HEK293 (cell line): ENCODE data around the gene KCNT1.

Source experiments
- CTCF ChIA-PET: fragments of 350-600 bp; formaldehyde crosslinking; extraction: SDS; loops from one replicate; lab custom pipeline; 2021; ENCODE audit warnings: antibody characterized with exemption; lab: Yijun Ruan, JAX
- POLR2A ChIA-PET: fragments of 300-600 bp; formaldehyde crosslinking; extraction: SDS; loops from one replicate; lab custom pipeline; 2020; ENCODE audit warnings: antibody characterized with exemption, inconsistent platforms; lab: Yijun Ruan, JAX
- H3K27ac ChIP-seq: fragments of 200-500 bp; sonication (Bioruptor generic); 2 replicates; pipeline ENCODE4 v1.5.1; 2014; ENCODE audit warnings: low read depth, low read length, control low read depth, inconsistent platforms; ENCODE audit errors: extremely low read depth
- H3K36me3 ChIP-seq, 2 experiments: fragments of 200-500 bp in 1 of 2; sonication (Bioruptor generic) in 1 of 2; 1 replicate in 1 of 2; 2 replicates in 1 of 2; pipeline ENCODE4 v1.5.1; 2014 to 2017; ENCODE audit warnings: inconsistent platforms in 2 of 2, low read length in 2 of 2; ENCODE audit not compliant: control insufficient read depth in 2 of 2, insufficient read depth in 1 of 2
- H3K4me1 ChIP-seq: fragments of 200-500 bp; sonication (Bioruptor generic); 2 replicates; pipeline ENCODE4 v1.5.1; 2014; ENCODE audit warnings: mild to moderate bottlenecking, low read length, inconsistent platforms; ENCODE audit not compliant: control insufficient read depth, insufficient read depth
- H3K4me3 ChIP-seq: 2 replicates; pipeline ENCODE4 v1.5.1; 2011; ENCODE audit warnings: low read depth, mild to moderate bottlenecking, control low read depth, low read length, moderate library complexity
- H3K9me3 ChIP-seq: fragments of 200-500 bp; sonication (Bioruptor generic); 2 replicates; pipeline ENCODE4 v1.5.1; 2014; ENCODE audit warnings: low read depth, low read length, inconsistent platforms; ENCODE audit not compliant: control insufficient read depth, insufficient read depth
- ELK4 ChIP-seq: IDR thresholded peaks from 2 replicates; pipeline ENCODE4 v1.6.1; 2011; ENCODE audit warnings: mild to moderate bottlenecking, low read depth, low read length, borderline replicate concordance
- HOXC10 ChIP-seq: sonication (generic); formaldehyde crosslinking; IDR thresholded peaks from 2 replicates; pipeline ENCODE4 v1.8.1; 2023; ENCODE audit warnings: mild to moderate bottlenecking, missing genetic modification reagents
- HOXD13 ChIP-seq: sonication (generic); formaldehyde crosslinking; IDR thresholded peaks from 2 replicates; pipeline ENCODE4 v1.8.0; 2022; ENCODE audit warnings: missing genetic modification reagents, borderline replicate concordance
- KLF8 ChIP-seq: fragments of 450-650 bp; formaldehyde crosslinking; IDR thresholded peaks from 2 replicates; pipeline ENCODE4 v1.5.1; 2016; ENCODE audit warnings: missing biosample characterization, missing genetic modification characterization
- MZF1 ChIP-seq: fragments of 450-650 bp; formaldehyde crosslinking; IDR thresholded peaks from 2 replicates; pipeline ENCODE4 v1.5.1; 2017; ENCODE audit warnings: missing biosample characterization, missing genetic modification characterization, borderline replicate concordance
- PRDM10 ChIP-seq: fragments of 450-650 bp; formaldehyde crosslinking; IDR thresholded peaks from 2 replicates; pipeline ENCODE4 v1.5.1; 2016; ENCODE audit warnings: missing biosample characterization, missing genetic modification characterization
- PRDM6 ChIP-seq: fragments of 450-650 bp; formaldehyde crosslinking; IDR thresholded peaks from 2 replicates; pipeline ENCODE4 v1.5.1; 2017; ENCODE audit warnings: missing biosample characterization, missing genetic modification characterization
- SCRT2 ChIP-seq: fragments of 450-650 bp; formaldehyde crosslinking; IDR thresholded peaks from 2 replicates; pipeline ENCODE4 v1.5.1; 2016; ENCODE audit warnings: missing biosample characterization, missing genetic modification characterization
- ZBTB10 ChIP-seq: fragments of 450-650 bp; formaldehyde crosslinking; IDR thresholded peaks from 2 replicates; pipeline ENCODE4 v1.5.1; 2016; ENCODE audit warnings: missing biosample characterization, missing genetic modification characterization
- ZNF114 ChIP-seq: fragments of 450-650 bp; formaldehyde crosslinking; IDR thresholded peaks from 2 replicates; pipeline ENCODE4 v1.5.0; 2017; ENCODE audit warnings: missing biosample characterization, missing genetic modification characterization
- ZNF140 ChIP-seq: fragments of 450-650 bp; formaldehyde crosslinking; IDR thresholded peaks from 2 replicates; pipeline ENCODE4 v1.5.1; 2016; ENCODE audit warnings: missing biosample characterization, missing genetic modification characterization
- ZNF169 ChIP-seq: fragments of 450-650 bp; formaldehyde crosslinking; IDR thresholded peaks from 2 replicates; pipeline ENCODE4 v1.5.1; 2016; ENCODE audit warnings: missing biosample characterization, missing genetic modification characterization
- ZNF341 ChIP-seq: fragments of 450-650 bp; formaldehyde crosslinking; IDR thresholded peaks from 2 replicates; pipeline ENCODE4; 2016; ENCODE audit warnings: low read depth, missing biosample characterization, missing genetic modification characterization
- ZNF433 ChIP-seq: fragments of 450-650 bp; formaldehyde crosslinking; IDR thresholded peaks from 2 replicates; pipeline ENCODE4 v1.5.1; 2016; ENCODE audit warnings: missing biosample characterization, missing genetic modification characterization, low read depth
- ZNF585B ChIP-seq: fragments of 450-650 bp; formaldehyde crosslinking; IDR thresholded peaks from 2 replicates; pipeline ENCODE4 v1.5.1; 2016; ENCODE audit warnings: missing biosample characterization, missing genetic modification characterization
- ZNF645 ChIP-seq: fragments of 450-650 bp; formaldehyde crosslinking; IDR thresholded peaks from 2 replicates; pipeline ENCODE4; 2016; ENCODE audit warnings: missing biosample characterization, missing genetic modification characterization
- ZNF692 ChIP-seq: fragments of 450-650 bp; formaldehyde crosslinking; IDR thresholded peaks from 2 replicates; pipeline ENCODE4 v1.5.1; 2016; ENCODE audit warnings: missing biosample characterization, missing genetic modification characterization
- TF ChIP-seq, protein P1 (sequence below): fragments of 450-650 bp; formaldehyde crosslinking; IDR thresholded peaks from 2 replicates; pipeline ENCODE4 v1.5.1; 2016; ENCODE audit warnings: missing biosample characterization, missing genetic modification characterization

The KCNT1 gene

DNA sequence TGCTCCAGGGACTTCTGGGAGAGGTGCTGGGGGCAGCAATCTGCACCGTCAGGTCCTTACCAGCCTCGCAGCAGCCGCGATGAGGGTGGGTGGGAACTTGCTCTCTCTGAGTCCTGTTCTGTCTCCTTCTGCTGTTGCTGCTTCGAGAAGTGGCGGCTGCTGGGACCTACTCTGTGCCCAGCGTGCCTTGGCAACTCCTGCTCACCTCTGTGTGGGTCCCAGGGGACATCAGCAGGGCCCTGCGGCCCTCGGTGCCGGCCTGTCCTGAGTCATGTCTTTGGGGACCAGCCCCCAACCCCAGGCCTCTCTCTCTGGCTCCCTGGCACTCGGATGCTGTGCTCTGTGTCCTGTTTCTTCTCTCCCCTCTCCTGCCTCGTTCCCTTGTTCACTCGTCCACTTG is 49.5 kb downstream of the KCNT1 start:
- no peak overlapping the region for H3K4me3 ChIP-seq
- TF ChIP-seq ZNF585B (tag by site-specific recombination), result no peak
- no peak for TF ChIP-seq ZNF692 (tag by site-specific recombination)
- TF ChIP-seq, protein P1, sequence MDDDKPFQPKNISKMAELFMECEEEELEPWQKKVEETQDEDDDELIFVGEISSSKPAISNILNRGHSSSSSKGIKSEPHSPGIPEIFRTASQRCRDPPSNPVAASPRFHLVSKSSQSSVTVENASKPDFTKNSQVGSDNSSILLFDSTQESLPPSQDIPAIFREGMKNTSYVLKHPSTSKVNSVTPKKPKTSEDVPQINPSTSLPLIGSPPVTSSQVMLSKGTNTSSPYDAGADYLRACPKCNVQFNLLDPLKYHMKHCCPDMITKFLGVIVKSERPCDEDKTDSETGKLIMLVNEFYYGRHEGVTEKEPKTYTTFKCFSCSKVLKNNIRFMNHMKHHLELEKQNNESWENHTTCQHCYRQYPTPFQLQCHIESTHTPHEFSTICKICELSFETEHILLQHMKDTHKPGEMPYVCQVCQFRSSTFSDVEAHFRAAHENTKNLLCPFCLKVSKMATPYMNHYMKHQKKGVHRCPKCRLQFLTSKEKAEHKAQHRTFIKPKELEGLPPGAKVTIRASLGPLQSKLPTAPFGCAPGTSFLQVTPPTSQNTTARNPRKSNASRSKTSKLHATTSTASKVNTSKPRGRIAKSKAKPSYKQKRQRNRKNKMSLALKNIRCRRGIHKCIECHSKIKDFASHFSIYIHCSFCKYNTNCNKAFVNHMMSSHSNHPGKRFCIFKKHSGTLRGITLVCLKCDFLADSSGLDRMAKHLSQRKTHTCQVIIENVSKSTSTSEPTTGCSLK, result no peak
- no peak for TF ChIP-seq ZNF140 (tag by site-specific recombination)
- no peak for TF ChIP-seq ZNF169 (tag by site-specific recombination)
- no peak for TF ChIP-seq PRDM6 (tag by site-specific recombination)
- no peak for TF ChIP-seq ZNF341 (tag by site-specific recombination)
- no peak for TF ChIP-seq ZNF433 (tag by site-specific recombination)
- no peak for TF ChIP-seq ZNF114 (tag by site-specific recombination)
- TF ChIP-seq ELK4, result no peak
- no peak for TF ChIP-seq ZBTB10 (tag by site-specific recombination)
- TF ChIP-seq HOXD13, result no peak
- no peak for TF ChIP-seq KLF8 (tag by site-specific recombination)
- no peak for TF ChIP-seq PRDM10 (tag by site-specific recombination)
- TF ChIP-seq MZF1, result no peak
- TF ChIP-seq SCRT2 (tag by site-specific recombination), result no peak
- TF ChIP-seq HOXC10 (CRISPR knock-in tag), result no peak
- no peak for TF ChIP-seq ZNF645 (tag by site-specific recombination)
- H3K4me1 ChIP-seq, result no peaks in the 10 kb centered on the region
- H3K9me3 ChIP-seq, result no peaks in the 10 kb centered on the region
- CTCF ChIA-PET, result no interaction called here
- H3K27ac ChIP-seq, result no peak overlapping the region
- H3K36me3 ChIP-seq, result no peaks in the 10 kb centered on the region
- POLR2A ChIA-PET, result no interaction called here
